Mucosa of descending colon (tissue), 3 donors: ENCODE measurements around the gene EMILIN3. TPM values are rescaled to one million over a fixed set of nuclear protein-coding genes. Genes with fewer than 3 reads are reported as not detected.

Experiments used
- ATAC-seq: fragments of 200-7000 bp; cut with Tn5 transposase; one replicate; pipeline ENCODE4 v1.9.1; 2020; ENCODE audit warnings: mild to moderate bottlenecking, moderate library complexity
- DNase-seq, 3 donors: peaks; one replicate each; pipeline ENCODE4 v3.0.0-alpha.2; 2020
- H3K36me3 ChIP-seq: fragments of 200-600 bp; one replicate; pipeline ENCODE4 v1.8.0; 2021; ENCODE audit warnings: low read depth, mild to moderate bottlenecking
- H3K4me1 ChIP-seq: fragments of 200-600 bp; one replicate; pipeline ENCODE4 v1.8.0; 2021; ENCODE audit warnings: low read depth, mild to moderate bottlenecking
- H3K4me3 ChIP-seq: fragments of 200-600 bp; one replicate; pipeline ENCODE4 v1.8.0; 2021; ENCODE audit warnings: mild to moderate bottlenecking
- H3K9me3 ChIP-seq: fragments of 200-600 bp; one replicate; pipeline ENCODE4 v1.8.0; 2021; ENCODE audit warnings: mild to moderate bottlenecking
- CTCF ChIP-seq: fragments of 200-600 bp; IDR thresholded peaks from one replicate; pipeline ENCODE4 v1.8.0; 2022; ENCODE audit warnings: antibody characterized with exemption, mild to moderate bottlenecking
- intact Hi-C, 2 donors: fragments of 100-400 bp; cut with DNase I in 1 of 2; cut with micrococcal nuclease in 1 of 2; formaldehyde crosslinking; loops; one replicate each; pipeline versions ENCODE4 v1.11.0 to v1.11.1; 2022; cut with DNase I, micrococcal nuclease
- total RNA-seq, 3 donors: library from RNA; stranded (reverse); fragmentation: NEBNext Ultra II Directional in 2 of 3; extraction: Animal tissue kit (Norgen Biotek cat#: 25700) in 2 of 3; gene quantifications; one replicate each; pipeline versions ENCODE4 v1.2.1 to v1.2.4, GENCODE V29; 2021 to 2023
- donor health status: DM: no; HTN: no; CAD: no; lungs with moderate emphysema.
- donor health status: DM: no; HTN: no; CAD: no.
- donor health status: DM: no; HTN: yes; CAD: no.

Gene EMILIN3
- total RNA-seq, 3 donors from 2014 or later, result 0.23 to 4.0 TPM; not detected in 1

- no peak for TF ChIP-seq CTCF
- Histone ChIP-seq H3K36me3 (no peaks in the 10 kb centered on the region), H3K9me3 (no peaks in the 10 kb centered on the region), H3K4me1 (no peaks in the 10 kb centered on the region), H3K4me3 (no peak overlapping the region)
- no peak for ATAC-seq
- no peak for DNase-seq
- intact Hi-C loops, result no loop called here
Measured at GRCh38 chr20:41391587-41392001, 25.0 kb upstream of the EMILIN3 start.

GRCh38 chr20:41390889-41391288, 24.3 kb upstream of the EMILIN3 start:
- H3K9me3 ChIP-seq, result no peaks in the 10 kb centered on the region
- no peak for ATAC-seq
- no peak for DNase-seq
- H3K4me3 ChIP-seq, result no peak overlapping the region
- no peaks in the 10 kb centered on the region for H3K4me1 ChIP-seq
- no peaks in the 10 kb centered on the region for H3K36me3 ChIP-seq
- no peak for TF ChIP-seq CTCF
- intact Hi-C loops, result no loop called here

- Histone ChIP-seq H3K9me3 (no peaks in the 10 kb centered on the region), H3K4me3 (no peak overlapping the region), H3K36me3 (no peaks in the 10 kb centered on the region), H3K4me1 (no peaks in the 10 kb centered on the region)
- no peak for DNase-seq
- TF ChIP-seq CTCF, result no peak
- ATAC-seq, result no peak
- intact Hi-C loops, result no loop called here
Measured at GRCh38 chr20:41387444-41387851, 20.8 kb upstream of the EMILIN3 start.

GRCh38 chr20:41386502-41387427, 20.1 kb upstream of the EMILIN3 start:
- Histone ChIP-seq H3K9me3 (no peaks in the 10 kb centered on the region), H3K4me3 (no peak overlapping the region), H3K4me1 (no peaks in the 10 kb centered on the region), H3K36me3 (no peaks in the 10 kb centered on the region)
- no peak for TF ChIP-seq CTCF
- intact Hi-C loops, result no loop called here
- ATAC-seq, result no peak
- no peak for DNase-seq

GRCh38 chr20:41382791-41383305, 16.2 kb upstream of the EMILIN3 start:
- H3K4me1 ChIP-seq, result no peaks in the 10 kb centered on the region
- no peaks in the 10 kb centered on the region for H3K9me3 ChIP-seq
- TF ChIP-seq CTCF, result no peak
- no peak for DNase-seq
- ATAC-seq, result no peak
- H3K36me3 ChIP-seq, result no peaks in the 10 kb centered on the region
- H3K4me3 ChIP-seq, result no peak overlapping the region
- intact Hi-C loops, result no loop called here
